GM12873 (cell line): ENCODE data around the gene DISP3.

ENCODE experiments used
- TF ChIP-seq, protein P1 (sequence below): IDR thresholded peaks from 2 replicates; pipeline ENCODE4 v1.5.1; 2012; ENCODE audit warnings: low read depth, mild to moderate bottlenecking, moderate library complexity, low read length, control low read depth; ENCODE audit not compliant: insufficient read depth; ENCODE audit errors: missing control alignments

Gene DISP3, protein sequence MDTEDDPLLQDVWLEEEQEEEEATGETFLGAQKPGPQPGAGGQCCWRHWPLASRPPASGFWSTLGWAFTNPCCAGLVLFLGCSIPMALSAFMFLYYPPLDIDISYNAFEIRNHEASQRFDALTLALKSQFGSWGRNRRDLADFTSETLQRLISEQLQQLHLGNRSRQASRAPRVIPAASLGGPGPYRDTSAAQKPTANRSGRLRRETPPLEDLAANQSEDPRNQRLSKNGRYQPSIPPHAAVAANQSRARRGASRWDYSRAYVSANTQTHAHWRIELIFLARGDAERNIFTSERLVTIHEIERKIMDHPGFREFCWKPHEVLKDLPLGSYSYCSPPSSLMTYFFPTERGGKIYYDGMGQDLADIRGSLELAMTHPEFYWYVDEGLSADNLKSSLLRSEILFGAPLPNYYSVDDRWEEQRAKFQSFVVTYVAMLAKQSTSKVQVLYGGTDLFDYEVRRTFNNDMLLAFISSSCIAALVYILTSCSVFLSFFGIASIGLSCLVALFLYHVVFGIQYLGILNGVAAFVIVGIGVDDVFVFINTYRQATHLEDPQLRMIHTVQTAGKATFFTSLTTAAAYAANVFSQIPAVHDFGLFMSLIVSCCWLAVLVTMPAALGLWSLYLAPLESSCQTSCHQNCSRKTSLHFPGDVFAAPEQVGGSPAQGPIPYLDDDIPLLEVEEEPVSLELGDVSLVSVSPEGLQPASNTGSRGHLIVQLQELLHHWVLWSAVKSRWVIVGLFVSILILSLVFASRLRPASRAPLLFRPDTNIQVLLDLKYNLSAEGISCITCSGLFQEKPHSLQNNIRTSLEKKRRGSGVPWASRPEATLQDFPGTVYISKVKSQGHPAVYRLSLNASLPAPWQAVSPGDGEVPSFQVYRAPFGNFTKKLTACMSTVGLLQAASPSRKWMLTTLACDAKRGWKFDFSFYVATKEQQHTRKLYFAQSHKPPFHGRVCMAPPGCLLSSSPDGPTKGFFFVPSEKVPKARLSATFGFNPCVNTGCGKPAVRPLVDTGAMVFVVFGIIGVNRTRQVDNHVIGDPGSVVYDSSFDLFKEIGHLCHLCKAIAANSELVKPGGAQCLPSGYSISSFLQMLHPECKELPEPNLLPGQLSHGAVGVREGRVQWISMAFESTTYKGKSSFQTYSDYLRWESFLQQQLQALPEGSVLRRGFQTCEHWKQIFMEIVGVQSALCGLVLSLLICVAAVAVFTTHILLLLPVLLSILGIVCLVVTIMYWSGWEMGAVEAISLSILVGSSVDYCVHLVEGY (N-terminal part only)

DNA sequence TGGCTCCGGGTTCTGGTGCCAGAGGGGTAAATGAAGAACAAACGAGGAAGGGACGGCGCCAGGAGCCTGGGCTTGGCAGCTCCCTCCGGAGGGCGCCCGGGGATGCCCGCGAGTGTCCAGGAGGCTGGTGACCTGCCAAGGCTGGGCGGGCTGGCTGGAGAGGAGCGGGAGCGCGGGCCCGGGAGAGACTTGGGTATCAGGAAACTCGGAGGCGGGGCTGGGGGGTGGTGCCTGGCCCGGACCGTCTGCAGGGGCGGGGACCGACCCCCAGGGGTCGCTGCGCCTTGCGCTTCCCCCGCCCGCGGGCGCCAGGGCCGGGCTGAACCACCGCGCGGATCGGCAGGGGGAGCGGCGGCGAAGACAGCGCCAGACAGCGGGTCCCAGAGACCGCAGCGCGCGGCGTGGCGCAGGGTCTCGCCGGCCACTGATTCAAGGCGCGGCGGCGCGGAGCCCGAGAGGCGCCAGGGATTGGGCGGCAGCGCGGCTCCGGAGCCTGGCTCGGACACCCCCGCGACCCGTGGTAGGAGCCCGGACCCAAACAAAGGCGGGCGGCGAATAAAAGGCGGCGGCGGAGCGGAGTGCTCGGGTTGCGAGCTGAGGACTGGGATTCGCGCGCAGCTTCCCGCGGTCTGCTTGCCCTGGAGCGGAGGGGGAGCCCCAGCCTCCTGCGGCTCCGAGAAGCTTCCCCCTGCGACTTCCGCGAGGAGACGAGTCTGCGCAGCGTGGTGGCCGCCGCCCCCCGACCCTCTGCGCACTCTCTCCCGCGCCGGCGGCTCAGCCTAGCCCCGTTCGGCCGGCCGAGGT is at the start of gene DISP3:
DISP3 (plus strand) TSS at position 585 of the 804 bp plus-strand sequence. CDS start 21,838 bp downstream, outside the sequence.
- TF ChIP-seq, protein P1, sequence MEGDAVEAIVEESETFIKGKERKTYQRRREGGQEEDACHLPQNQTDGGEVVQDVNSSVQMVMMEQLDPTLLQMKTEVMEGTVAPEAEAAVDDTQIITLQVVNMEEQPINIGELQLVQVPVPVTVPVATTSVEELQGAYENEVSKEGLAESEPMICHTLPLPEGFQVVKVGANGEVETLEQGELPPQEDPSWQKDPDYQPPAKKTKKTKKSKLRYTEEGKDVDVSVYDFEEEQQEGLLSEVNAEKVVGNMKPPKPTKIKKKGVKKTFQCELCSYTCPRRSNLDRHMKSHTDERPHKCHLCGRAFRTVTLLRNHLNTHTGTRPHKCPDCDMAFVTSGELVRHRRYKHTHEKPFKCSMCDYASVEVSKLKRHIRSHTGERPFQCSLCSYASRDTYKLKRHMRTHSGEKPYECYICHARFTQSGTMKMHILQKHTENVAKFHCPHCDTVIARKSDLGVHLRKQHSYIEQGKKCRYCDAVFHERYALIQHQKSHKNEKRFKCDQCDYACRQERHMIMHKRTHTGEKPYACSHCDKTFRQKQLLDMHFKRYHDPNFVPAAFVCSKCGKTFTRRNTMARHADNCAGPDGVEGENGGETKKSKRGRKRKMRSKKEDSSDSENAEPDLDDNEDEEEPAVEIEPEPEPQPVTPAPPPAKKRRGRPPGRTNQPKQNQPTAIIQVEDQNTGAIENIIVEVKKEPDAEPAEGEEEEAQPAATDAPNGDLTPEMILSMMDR = peak; percentile 69

DNA sequence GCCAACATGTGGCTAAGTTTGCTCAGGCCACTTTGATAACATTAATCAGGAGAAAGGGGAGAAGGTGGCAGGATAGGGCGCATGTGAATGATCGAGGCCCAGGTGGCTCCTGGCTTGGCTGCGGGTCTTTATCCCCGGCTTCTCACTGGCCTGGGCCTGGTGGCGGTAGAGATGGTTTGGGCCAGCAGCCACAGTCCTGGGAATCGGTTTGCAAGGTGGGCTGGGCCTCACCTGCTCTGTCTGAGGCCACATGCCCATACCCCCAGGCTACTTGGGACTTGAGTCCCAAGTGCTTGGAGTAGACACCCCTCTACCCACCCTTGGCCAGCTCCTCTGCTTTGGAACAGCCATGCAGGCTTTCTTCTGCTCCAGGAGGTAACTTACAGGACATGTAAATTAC is 49.7 kb upstream of the DISP3 start:
- TF ChIP-seq, protein P1 = no peak

DNA sequence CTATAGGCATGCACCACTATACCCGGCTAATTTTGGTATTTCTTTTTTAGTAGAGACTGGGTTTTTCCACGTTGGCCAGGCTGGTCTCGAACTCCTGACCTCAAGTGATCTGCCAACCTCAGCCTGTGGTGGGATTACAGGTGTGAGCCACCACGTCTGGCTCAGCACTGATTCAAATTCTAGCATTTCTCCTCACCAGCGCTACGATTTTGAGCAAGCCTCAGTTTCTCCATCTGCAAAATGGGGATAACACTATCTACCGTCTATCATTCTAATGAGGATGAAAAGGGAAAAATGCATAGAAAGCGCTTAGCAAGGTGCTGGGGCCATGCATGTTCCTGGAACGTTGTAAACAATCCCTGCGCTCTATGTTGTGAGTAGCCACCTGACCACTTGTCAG is 49.0 kb upstream of the DISP3 start:
- TF ChIP-seq, protein P1 = no peak

DNA sequence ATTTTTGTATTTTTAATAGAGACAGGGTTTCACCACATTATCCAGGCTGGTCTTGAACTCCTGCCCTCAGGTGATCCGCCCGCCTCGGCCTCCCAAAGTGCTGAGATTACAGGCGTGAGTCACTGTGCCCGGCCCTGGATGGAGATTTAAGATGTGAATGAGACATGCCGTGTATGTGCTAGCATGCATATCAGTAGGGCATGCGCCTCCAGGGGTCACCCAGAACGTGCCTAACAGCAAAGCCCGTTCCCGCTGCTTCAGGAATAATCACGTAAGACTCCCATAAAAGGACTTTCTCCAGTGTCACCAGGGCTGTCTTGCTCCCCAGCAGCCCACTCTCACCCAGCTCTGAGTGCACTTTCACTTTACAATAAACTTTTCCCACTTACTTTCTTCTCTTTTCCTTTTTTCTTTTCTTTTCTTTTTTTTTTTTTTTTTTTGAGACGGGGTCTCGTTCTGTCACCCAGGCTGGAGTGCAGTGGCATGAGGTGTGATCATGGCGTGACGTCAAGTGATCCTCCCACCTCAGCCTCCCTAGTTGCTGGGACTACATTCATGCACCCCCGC is 46.9 kb upstream of the DISP3 start:
- TF ChIP-seq, protein P1 = no peak

DNA sequence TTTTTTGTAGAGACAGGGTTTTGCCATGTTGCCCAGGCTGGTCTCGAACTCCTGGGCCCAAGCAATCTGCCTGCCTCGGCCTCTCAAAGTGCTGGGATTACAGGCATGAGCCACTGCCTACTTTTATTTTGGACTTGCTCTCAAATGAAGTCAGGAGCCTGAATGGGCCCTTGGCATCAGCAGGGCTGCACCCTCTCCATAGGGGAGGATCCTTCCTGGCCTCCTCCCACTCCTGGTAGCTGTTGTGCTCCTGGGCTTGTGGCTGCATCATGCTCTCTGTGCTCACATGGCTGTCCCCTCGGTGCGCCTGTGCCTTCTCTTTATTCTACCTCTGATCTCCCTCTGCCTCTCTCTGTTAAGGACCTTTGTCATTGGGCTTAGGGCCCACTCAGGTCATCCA is 46.4 kb upstream of the DISP3 start:
- TF ChIP-seq, protein P1 = no peak

DNA sequence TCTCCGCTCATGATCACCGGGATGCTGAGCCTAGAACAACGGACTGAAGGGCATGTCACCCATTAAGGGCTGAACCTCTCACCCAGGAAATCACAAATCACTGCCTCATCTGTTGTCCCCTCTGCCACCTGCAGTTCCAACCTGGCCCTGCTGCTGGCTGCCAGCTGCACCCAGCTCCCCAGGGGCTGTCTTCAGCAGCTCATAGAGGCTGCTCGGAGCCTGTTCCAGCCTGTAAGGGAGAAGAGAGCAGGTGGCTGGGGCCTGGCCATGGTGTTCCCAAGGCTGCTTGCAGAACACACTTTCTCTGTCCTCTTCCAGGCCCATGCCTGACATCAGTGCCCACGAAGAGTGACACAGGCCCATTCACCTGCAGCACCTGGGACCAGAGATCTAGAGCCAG is 44.5 kb upstream of the DISP3 start:
- TF ChIP-seq, protein P1 = no peak
